ENCODE measurements around the gene SPOCD1. TPM values are rescaled to one million over a fixed set of nuclear protein-coding genes. Genes with fewer than 3 reads are reported as not detected.
"Not testable (repeated sequence)": the region's sequence is repeated elsewhere in the genome, so short reads cannot be mapped to it uniquely, and the experiment has no call there.

SPOCD1 gene
- total RNA-seq, 1 donor from 2014 or later, result 0.56 TPM

DNA sequence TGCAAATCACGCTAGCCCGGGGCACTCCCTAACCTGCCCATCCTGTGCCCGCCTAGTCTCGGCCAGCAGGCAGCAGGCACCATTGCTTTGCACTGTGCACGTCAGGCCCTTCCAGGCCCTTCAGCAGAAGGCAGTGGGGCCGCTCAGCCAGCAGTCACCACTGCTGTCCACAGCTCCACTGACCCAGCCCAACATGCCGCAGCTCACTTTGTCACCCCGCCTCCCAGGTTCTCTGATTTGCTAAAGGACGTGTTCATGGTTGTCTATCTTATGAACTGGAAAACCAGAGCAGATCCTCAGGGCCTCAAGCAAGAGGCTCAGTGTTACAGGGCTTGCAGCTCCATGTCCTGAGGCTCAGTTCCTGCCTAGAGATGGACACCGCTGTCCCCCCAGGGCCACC is 14.2 kb upstream of the SPOCD1 start:
- H3K27ac Mint-ChIP-seq (ENCODE audit: unreplicated experiment), result peak overlapping the region; percentile 27
- H3K27me3 Mint-ChIP-seq (ENCODE audit: low read depth), result no peaks in the 10 kb centered on the region
- no peak for DNase-seq (ENCODE audit: low read depth, low spot score)
- H3K4me1 Mint-ChIP-seq, result no peaks in the 10 kb centered on the region
- no peaks in the 10 kb centered on the region for H3K36me3 Mint-ChIP-seq (ENCODE audit: low read depth)
- TF ChIP-seq, protein P1, sequence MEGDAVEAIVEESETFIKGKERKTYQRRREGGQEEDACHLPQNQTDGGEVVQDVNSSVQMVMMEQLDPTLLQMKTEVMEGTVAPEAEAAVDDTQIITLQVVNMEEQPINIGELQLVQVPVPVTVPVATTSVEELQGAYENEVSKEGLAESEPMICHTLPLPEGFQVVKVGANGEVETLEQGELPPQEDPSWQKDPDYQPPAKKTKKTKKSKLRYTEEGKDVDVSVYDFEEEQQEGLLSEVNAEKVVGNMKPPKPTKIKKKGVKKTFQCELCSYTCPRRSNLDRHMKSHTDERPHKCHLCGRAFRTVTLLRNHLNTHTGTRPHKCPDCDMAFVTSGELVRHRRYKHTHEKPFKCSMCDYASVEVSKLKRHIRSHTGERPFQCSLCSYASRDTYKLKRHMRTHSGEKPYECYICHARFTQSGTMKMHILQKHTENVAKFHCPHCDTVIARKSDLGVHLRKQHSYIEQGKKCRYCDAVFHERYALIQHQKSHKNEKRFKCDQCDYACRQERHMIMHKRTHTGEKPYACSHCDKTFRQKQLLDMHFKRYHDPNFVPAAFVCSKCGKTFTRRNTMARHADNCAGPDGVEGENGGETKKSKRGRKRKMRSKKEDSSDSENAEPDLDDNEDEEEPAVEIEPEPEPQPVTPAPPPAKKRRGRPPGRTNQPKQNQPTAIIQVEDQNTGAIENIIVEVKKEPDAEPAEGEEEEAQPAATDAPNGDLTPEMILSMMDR (conservative IDR thresholded peaks at IDR 0.05), result no peak
- H3K4me3 Mint-ChIP-seq, result no peak overlapping the region
- H3K9me3 Mint-ChIP-seq, result no peaks in the 10 kb centered on the region

DNA sequence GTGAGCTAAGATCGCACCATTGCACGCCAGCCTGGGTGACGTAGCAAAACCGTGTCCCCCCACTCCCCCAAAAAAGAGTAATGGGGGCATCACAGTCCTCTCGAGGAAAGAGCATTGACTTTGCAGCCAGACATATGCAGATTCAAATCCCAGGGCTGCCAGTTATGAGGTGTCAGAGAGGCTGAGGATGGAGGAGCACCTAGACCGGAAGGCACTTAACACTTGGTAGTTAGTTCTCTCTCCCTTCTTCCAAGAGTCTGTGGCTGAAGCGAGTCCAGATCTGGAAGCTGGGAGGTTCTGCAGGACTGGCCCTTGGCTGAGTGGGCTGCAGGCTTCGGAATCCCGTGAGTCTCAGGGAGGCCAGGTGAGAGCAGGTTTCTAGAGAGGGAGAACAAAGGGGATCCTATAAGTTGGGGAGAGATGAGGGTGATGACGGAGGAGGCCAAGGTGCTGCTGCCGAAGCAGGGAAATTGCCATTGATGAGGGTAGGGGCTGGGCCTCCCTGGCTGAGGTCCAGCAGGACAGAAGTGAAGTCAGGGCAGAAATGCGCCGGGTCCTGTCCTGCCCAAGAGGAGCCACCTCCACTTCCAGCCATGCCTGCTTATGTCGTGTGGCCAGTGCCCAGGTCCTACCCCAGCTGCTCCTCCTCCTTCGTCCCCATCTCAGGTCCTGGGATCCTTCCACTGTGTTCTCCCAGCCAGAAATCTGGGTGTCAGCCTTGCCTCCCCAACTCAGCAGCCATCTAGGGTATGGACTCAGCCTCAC is 13.3 kb upstream of the SPOCD1 start:
- H3K9me3 Mint-ChIP-seq, result no peaks in the 10 kb centered on the region
- H3K27ac Mint-ChIP-seq (ENCODE audit: unreplicated experiment), result no peak overlapping the region
- no peak for DNase-seq (ENCODE audit: low read depth, low spot score)
- H3K4me1 Mint-ChIP-seq, result no peaks in the 10 kb centered on the region
- no peak overlapping the region for H3K4me3 Mint-ChIP-seq
- H3K27me3 Mint-ChIP-seq (ENCODE audit: low read depth), result no peaks in the 10 kb centered on the region
- H3K36me3 Mint-ChIP-seq (ENCODE audit: low read depth), result no peaks in the 10 kb centered on the region
- TF ChIP-seq, protein P1 (conservative IDR thresholded peaks at IDR 0.05), result no peak

DNA sequence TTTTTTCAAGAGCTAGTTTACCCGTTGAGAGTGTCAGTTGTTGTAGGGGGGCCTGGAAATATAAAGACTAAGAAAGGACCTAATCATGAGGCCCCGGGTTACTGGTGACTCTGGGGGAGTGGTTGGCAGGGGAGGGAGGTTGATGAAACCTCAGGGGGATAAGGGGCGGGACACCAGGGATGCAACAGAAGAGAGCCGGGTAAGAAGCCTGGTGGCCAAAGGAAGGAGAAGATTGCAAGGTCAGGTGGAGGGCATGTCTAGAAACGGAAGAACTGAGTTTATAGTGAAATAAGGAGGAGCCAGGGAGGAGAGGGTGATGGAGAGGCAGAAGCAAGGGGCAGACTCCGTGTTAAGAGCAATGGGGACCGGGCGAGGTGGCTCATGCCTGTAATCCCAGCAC is 12.5 kb upstream of the SPOCD1 start:
- H3K4me3 Mint-ChIP-seq, result no peak overlapping the region
- TF ChIP-seq, protein P1 (conservative IDR thresholded peaks at IDR 0.05), result no peak
- no peak overlapping the region for H3K27ac Mint-ChIP-seq (ENCODE audit: unreplicated experiment)
- H3K4me1 Mint-ChIP-seq, result no peaks in the 10 kb centered on the region
- no peak for DNase-seq (ENCODE audit: low read depth, low spot score)
- H3K36me3 Mint-ChIP-seq (ENCODE audit: low read depth), result no peaks in the 10 kb centered on the region
- no peaks in the 10 kb centered on the region for H3K9me3 Mint-ChIP-seq
- no peaks in the 10 kb centered on the region for H3K27me3 Mint-ChIP-seq (ENCODE audit: low read depth)

DNA sequence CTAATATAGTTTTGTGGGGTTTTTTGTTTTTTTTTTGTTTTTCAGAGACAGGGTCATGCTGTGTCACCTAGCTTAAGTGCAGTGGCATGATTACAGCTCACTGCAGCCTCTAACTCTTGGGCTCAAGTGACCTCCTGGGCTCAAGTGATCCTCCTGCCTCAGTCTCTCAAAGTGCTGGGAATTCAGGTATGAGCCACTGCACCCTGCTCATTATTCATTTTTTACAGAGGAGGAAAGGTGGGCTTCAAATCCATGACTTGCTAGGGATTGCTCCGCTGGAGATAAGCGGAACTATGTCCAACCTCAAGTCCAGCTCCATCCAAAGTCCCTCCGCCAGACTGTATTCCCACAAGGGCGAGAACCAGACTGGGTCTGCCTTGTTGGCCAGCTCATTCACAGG is 8.0 kb upstream of the SPOCD1 start:
- Mint-ChIP-seq H3K4me1 (no peaks in the 10 kb centered on the region), H3K27ac (ENCODE audit: unreplicated experiment) (no peak overlapping the region), H3K27me3 (ENCODE audit: low read depth) (no peaks in the 10 kb centered on the region), H3K4me3 (no peak overlapping the region), H3K36me3 (ENCODE audit: low read depth) (no peaks in the 10 kb centered on the region), H3K9me3 (no peaks in the 10 kb centered on the region)
- TF ChIP-seq, protein P1 (conservative IDR thresholded peaks at IDR 0.05), result no peak
- DNase-seq (ENCODE audit: low read depth, low spot score), result no peak

DNA sequence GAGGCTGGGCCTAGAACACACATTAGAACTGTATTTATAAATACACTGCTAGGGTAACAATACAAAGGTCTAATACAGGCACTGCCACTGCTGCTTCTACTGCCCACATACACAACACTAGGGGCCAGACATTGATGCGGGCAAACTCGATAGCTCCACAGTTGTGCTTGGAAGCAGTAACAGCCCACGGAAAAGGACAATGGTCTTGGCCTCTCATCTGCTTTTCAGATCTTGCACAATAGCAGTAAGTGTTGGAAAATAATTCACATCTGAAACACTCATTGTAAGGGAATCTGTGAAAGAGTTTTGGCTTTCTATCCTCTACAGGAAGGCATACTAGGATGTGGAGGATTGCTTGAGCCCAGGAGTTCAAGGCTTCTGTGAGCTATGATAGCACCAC is 6.9 kb upstream of the SPOCD1 start:
- H3K4me3 Mint-ChIP-seq, result no peak overlapping the region
- H3K27ac Mint-ChIP-seq (ENCODE audit: unreplicated experiment), result no peak overlapping the region
- no peaks in the 10 kb centered on the region for H3K36me3 Mint-ChIP-seq (ENCODE audit: low read depth)
- H3K9me3 Mint-ChIP-seq, result no peaks in the 10 kb centered on the region
- no peaks in the 10 kb centered on the region for H3K27me3 Mint-ChIP-seq (ENCODE audit: low read depth)
- TF ChIP-seq, protein P1 (conservative IDR thresholded peaks at IDR 0.05), result no peak
- H3K4me1 Mint-ChIP-seq, result no peaks in the 10 kb centered on the region
- DNase-seq (ENCODE audit: low read depth, low spot score), result no peak

DNA sequence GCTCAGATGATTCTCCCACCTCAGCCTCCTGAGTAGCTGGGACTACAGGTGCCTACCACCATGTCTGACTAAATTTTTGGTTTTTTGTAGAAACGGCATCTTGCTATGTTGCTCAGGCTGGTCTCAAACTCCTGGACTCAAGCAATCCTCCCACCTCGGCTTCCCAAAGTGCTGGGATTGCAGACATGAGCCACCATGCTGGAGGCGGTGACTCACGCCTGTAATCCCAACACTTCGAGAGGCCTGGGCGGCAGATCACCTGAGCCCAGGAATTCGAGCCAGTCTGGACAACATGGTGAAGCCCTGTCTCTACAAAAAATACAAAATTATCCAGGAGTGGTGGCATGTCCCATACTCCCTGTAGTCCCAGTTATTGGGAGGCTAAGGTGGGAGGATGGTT is 4.4 kb upstream of the SPOCD1 start:
- not testable (repeated sequence) for H3K4me1 Mint-ChIP-seq; H3K9me3 Mint-ChIP-seq; H3K36me3 Mint-ChIP-seq (ENCODE audit: low read depth); DNase-seq (ENCODE audit: low read depth, low spot score); H3K4me3 Mint-ChIP-seq; H3K27me3 Mint-ChIP-seq (ENCODE audit: low read depth); H3K27ac Mint-ChIP-seq (ENCODE audit: unreplicated experiment)

All from neural crest cell (in vitro differentiated cells).